ENCODE data around the gene FOXP1. TPM values are rescaled to one million over a fixed set of nuclear protein-coding genes. Genes with fewer than 3 reads are reported as not detected.

The FOXP1 gene
- total and polyA plus RNA-seq, 2 of the 13 experiments (the other 11 are each of a cell fraction or from before 2014, with no cell fraction given), result 40.4 to 59.0 TPM

- TF ChIP-seq ELF3 (CRISPR knock-in tag; IDR thresholded peaks at IDR 0.05), result peak; percentile 88
- no peak for TF ChIP-seq FIP1L1 (IDR thresholded peaks at IDR 0.05; ENCODE audit: borderline replicate concordance, insufficient read depth, low read depth, low read length)
- TF ChIP-seq EP300 (IDR thresholded peaks at IDR 0.05; ENCODE audit: low read depth in 2 of 2, low read length in 2 of 2), result peak in 1 of 2 experiments; percentile 80; a peak in 2 of 4 replicates
- peak; percentile 87 for TF ChIP-seq EP300 (CRISPR knock-in tag; IDR thresholded peaks at IDR 0.05; ENCODE audit: borderline replicate concordance)
- TF ChIP-seq ASH2L (IDR thresholded peaks at IDR 0.05; ENCODE audit: insufficient read length, low read depth, low read length), result no peak
- TF ChIP-seq ZNF678 (CRISPR knock-in tag; IDR thresholded peaks at IDR 0.05), result no peak
- TF ChIP-seq SOX13 (IDR thresholded peaks at IDR 0.05), result peak; percentile 45; the same call in 1 of the 2 replicates
- TF ChIP-seq SOX13 (CRISPR knock-in tag; conservative IDR thresholded peaks at IDR 0.05 in 1 of 2, IDR thresholded peaks at IDR 0.05 in 1 of 2), result peak in 1 of 2 experiments; percentile 81; a peak in 2 of 4 replicates
- TF ChIP-seq NFE2L2 (IDR thresholded peaks at IDR 0.05; ENCODE audit: low read length), result no peak
- TF ChIP-seq E2F2 (CRISPR knock-in tag; IDR thresholded peaks at IDR 0.05; ENCODE audit: borderline replicate concordance), result no peak
- peak; percentile 95 for TF ChIP-seq FOXP4 (CRISPR knock-in tag; IDR thresholded peaks at IDR 0.05)
These were observed 496.1 kb downstream of the FOXP1 start (continued) for GRCh38 chr3:71087143-71088018.
